Measurements from ENCODE around the gene SLC34A3.

The SLC34A3 gene

GRCh38 chr9:137278061-137278701 is 47.5 kb downstream of the SLC34A3 start:
- DNase-seq, result peak; percentile 29

DNA sequence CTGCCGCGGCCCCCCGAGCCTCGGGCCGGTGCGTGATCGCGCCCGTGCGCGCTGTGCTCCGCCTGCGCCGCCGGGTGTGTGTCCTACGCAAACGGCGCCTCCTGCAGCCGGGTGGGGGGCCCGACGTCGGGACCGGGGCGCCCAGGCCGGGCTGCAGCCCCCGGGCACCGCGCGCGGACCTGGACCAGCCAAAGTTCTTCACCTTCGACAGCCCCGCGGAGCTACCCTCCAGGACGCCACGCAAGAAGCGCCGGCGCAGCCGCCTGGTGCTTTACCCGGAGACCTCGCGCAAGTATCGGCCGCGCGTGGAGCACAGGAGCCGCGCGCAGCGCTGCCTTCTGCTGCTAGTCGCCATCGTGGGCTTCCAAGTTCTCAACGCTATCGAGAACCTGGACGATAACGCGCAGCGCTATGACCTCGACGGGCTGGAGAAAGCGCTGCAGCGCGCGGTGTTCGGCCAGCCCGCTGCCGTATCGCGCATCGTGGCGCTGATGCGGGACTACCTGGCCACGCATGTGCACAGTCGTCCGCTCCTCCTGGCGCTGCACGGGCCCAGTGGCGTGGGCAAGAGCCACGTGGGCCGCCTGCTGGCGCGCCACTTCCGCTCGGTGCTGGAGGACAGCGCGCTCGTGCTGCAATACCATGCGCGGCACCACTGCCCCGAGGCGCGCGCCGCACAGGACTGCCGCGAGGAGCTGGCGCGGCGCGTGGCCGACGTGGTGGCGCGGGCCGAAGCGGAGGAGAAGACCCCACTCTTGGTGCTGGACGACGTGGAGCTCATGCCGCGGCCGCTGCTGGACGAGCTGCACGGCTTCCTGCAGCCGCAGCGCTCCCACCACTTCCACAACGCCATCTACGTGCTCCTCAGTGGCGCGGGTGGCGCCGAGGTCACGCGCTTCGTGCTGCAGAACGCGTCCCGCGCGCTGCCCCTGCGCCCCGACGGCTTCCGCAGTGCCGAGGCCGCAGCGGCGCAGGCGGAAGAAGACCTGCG is 48.3 kb downstream of the SLC34A3 start:
- DNase-seq, result peak; percentile 31

DNA sequence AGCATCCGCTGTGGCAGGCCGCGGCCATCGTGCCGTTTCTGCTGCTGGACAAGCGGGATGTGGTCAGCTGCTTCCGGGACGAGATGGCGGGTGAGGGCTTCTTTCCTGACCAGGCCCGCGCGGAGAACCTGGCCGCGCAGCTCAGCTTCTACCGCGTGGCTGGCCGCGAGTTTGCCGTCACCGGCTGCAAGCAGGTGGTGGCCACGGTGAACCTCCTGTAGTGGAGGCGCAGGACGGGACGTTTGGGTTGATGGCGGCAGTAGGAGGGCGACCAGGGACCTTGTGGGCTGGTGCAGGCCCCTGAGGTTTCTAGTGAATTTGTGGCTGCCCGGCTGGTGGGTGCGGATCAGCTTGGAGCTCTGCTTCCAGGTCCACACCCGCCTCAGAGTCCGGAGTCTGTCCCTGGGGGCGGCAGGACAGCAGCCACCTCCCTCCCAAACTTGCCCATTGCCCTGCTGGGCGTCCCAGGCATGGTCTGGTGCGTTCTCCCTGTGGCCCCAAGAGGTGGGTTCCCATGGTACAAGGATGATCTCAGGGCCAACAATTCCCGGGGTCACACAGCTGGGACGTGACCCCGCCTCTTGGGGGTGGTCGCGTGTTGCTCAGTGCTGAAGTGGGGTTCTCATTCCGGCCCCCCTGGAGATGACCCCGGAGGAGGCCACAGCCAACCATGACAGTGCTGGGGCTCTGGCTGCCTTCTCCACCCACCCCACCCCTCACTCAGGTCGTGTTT is 49.2 kb downstream of the SLC34A3 start:
- no peak for DNase-seq

DNA sequence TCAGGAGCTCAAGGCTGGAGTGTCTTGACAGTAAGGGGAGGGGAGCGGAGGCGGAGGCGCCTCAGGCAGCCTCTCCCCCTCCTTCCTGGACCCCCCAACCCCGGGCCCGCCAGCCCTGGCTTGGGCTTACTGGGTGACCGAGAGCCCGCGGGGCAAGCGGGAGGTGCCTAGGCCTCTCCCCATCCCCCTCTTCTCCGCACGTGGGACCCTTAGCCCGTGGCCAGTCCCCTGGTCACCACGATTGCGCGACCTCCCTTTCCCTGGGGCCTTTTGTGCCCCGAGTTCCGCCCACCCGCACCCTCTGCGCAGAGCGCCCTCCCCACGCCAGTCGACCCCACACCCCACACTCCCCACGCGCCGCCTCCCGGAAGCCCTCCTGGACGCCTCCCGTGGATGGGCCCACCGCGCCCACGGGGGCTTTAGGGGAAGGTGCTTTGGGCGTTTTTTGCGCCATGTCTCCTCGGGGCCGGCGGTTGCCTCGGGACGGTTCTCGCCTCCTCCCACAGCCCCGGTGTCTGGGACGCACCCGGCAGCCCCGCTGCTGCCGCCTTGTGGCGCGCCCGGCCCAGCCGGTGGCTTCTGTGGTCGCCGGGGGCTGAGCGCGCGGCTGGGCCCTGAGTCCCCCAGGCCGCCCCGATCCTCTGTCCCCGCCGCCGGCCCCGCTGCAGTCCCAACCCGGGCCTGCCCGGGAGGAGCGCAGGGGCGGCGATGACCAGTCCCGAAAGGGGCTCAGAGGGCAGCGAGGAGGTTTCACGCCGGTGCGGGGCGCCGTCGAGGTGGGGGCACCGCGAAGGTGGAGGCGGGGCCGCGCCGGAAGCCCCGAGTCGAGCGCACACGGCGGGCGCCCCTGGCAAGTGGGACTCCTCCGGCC is 50.0 kb downstream of the SLC34A3 start:
- peak; percentile 69 for DNase-seq

DNA sequence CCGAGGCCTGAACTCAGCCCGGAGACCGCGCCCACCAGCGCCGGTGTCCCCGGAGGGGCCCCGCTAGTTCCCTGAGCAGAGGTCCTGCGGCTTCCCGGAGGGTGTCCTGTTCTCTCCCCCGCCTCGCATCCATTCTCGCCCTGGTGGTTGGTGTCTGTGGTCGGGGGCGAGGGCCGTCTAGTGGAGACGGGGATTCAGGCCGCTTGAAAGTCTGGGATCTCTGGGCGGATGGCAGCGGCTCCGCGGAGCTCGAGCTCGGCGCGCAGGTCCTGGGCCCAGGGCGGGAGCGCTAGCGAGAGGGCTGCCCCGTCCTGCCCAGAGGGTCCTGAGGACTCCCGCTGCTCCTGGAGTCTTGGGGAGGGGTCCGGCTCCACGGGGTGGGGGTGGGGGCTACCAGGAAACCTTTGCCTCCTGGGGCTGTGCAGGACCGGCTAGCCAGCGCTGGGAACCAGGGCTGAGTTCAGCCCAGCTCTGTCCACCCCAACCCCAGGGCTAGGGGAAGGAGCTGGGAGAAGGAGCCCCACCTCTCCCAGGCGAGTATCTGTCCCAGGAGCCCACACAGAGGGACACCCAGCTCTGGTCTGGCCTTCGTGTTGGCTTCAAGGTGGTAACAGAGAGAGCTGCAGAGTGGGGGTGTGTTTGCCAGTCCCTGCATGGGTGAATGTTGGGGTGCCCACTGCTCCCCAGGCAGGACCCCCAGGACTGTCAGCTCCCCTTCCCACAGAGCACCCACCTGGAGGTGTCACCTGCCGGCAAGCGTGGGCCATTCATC is 50.8 kb downstream of the SLC34A3 start:
- DNase-seq, result no peak
